AG09319 (cell line): ENCODE data around the gene SELE.

Experiments
- DNase-seq: peaks from one replicate; pipeline ENCODE4 v3.0.0-alpha.2; 2010; ENCODE audit warnings: low read depth; ENCODE audit errors: extremely low read depth
- CTCF ChIP-seq: IDR thresholded peaks from 2 replicates; pipeline ENCODE4 v1.5.1; 2011; ENCODE audit warnings: low read depth, mild to moderate bottlenecking, inconsistent platforms, low read length, moderate library complexity

The SELE gene

DNA sequence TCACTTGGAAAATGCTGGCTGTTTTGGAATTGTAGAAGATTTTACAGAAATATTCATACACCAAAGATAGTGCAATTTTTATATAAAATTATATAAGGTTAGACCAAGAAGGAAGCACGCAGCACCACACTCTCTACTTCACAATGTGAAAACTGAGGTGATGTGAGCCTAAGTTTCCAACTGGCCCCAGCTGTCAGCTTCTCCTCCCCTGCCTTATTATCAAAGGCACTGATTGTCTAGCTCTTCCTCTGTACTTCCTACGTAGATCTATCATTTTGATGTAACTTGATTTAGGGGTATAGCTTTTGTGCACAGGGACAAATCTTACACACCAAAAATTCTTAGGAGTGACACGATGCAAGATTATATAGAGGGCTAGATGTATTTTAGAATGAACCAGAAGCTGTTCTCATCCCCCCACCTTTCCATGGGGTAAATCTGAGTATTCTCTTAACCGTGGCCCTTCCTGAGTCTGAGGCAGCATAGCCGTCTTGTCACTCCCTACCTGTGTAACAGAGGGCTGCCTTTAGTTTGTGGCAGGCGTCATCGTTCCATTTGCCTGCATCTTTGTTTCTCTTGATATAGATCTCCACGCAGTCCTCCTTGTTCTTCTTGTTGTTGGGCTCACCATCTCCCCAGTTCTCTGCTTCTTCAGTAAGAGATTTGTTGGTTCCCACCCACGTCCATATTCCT, 25.8 kb downstream of the SELE start:
- TF ChIP-seq CTCF, result no peak
- no peak for DNase-seq

DNA sequence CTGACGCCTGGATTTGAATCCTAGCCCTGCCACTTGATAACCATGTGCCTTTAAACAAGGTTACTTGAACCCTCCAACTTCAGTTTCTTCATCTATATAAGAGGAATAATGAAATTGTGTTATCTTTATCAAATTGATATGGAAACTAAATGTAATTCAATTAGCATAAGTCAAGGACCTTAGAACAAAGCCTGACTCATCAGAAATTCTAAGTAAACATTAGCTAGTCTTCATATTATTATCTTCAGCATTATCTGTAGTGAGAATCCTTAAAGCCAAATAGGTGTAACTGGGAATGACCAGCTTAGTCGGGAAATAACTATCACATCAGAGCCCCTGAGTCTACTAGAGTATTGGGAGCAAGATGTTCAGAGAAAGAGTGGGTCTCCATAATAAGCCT, 29.1 kb downstream of the SELE start:
- no peak for DNase-seq
- no peak for TF ChIP-seq CTCF

- no peak for DNase-seq
- TF ChIP-seq CTCF, result no peak
Measured at GRCh38 chr1:169701261-169702005, 32.4 kb downstream of the SELE start.

- no peak for TF ChIP-seq CTCF
- DNase-seq, result no peak
Measured at GRCh38 chr1:169699707-169700106, 34.2 kb downstream of the SELE start.

GRCh38 chr1:169698976-169699375, 34.9 kb downstream of the SELE start:
- DNase-seq, result no peak
- no peak for TF ChIP-seq CTCF

GRCh38 chr1:169697755-169698154, 36.1 kb downstream of the SELE start:
- DNase-seq, result no peak
- no peak for TF ChIP-seq CTCF
